GM21576 (cell line): Measurements from ENCODE around the gene INSR.
"Not testable (repeated sequence)": the region's sequence is repeated elsewhere in the genome, so short reads cannot be mapped to it uniquely, and the experiment has no call there.

Source experiments
- ATAC-seq: cut with Tn5 transposase; IDR thresholded peaks from one replicate; pipeline ENCODE4 v1.9.1; 2021; ENCODE audit warnings: mild to moderate bottlenecking, moderate library complexity; ENCODE audit not compliant: unreplicated experiment

INSR gene

DNA sequence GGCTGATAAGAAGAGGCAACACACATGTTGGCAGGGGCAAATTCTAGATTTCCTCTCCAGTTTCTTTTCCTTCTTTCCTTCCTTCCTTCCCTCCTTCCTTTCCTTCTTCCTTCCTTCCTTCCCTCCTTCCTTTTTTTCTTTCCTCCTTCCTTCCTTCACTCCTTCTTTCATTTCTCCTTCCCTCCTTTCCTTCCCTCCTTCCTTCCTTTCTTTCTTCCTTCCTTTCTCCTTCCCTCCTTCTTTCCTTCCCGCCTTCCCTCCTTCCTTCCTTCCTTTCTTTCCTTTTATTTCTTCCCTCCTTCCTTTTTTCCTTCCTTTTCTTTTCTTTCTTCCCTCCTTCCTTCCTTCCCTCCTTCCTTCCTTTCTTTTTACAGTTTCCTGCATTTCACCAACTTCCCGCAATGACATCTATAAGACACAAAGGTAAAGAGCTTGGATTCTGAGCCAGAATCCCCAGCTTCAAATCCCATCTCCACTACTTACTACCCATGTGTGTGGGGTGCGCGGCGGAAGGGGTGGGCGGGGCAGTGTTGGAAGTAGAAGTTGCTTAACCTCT lies 35.3 kb downstream of the INSR start:
- ATAC-seq: no peak

DNA sequence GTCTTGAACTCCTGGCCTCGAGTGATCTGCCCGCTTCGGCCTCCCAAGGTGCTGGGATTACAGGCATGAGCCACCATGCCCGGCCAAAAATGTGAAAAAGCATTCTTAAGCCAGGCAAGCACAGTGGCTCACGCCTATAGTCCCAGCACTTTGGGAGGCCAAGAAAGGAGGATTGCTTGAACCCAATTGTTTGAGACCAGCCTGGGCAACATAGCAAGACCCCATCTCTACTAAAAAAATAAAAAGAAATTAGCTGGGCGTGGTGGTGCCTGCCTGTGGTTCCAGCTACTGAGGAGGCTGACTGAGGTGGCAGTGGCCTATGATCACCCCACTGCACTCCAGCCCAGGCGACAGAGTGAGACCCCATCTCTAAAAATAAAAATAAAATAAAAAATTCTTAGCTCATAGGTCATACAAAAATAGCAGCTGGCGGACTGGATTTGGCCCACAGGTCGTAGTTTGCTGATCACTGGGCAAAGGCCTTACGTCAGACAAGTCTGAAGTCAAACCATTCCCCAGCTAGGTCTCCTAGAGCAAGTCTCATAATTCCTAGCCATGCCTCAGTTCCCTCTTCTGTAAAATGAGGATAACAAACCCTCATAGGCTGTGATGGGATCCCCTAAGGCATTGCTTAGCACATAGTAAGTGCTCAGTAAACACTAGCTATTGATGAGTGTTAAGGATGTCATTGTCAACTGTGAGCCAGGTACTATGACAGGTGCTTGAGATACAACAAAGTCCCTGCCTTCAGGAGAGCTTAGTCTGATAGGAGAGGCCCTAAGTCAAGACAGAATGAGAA lies 36.0 kb downstream of the INSR start:
- ATAC-seq: no peak

DNA sequence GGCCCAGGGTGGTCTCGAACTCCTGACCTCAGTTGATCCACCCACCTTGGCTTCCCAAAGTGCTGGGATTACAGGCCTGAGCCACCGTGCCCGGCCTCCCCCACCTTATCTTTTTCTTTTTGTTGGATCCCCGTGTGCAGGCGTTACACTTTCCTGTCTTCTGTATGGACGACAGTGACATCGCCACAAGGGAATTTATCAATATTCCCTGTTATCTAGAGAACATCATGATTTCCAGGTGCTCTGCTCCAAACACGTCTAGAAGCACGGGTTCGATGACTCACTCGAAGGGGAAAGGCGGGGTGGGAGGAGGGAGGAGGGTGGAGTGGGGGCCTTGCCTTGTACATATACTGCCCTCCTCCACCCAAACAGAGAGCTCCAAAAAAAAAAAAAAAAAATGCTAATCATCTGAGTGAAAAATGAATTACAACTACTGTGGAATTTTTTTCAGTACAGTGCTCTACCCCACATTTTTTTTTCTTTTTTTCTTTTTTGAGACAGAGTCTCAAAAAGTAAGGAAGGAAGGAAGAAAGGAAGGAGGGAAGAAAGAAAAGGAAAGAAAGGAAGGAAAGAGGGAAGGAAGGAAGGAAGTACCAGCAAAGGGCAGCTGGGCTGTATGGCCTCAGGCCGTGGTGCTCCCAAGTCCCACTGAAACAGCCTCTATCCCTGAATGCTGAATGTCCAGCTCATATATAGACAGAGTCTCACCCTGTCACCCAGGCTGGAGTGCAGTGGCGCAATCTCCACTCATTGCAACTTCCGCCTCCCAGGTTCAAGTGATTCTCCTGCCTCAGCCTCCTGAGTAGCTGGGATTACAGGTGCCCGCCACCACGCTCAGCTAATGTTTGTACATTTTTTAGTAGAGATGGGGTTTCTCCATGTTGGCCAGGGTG lies 36.8 kb downstream of the INSR start:
- ATAC-seq: no peak

DNA sequence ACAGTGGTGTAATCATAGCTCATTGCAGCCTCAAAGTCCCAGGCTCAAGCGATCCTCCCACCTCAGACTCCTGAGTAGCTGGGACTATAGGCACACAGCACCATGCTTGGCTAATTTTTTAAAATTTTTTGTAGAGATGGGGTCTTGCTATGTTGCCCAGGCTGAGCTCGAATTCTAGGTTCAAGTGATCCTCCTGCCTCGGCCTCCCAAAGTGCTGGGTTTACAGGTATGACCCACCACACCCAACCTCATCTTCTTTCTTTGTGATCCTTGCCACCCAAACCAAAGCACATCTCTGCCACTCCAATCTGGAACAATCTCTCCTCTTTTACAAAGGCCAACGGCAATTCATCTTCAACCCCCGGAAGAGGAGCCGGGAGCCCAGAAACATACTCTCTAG lies 38.6 kb downstream of the INSR start:
- ATAC-seq: no peak

DNA sequence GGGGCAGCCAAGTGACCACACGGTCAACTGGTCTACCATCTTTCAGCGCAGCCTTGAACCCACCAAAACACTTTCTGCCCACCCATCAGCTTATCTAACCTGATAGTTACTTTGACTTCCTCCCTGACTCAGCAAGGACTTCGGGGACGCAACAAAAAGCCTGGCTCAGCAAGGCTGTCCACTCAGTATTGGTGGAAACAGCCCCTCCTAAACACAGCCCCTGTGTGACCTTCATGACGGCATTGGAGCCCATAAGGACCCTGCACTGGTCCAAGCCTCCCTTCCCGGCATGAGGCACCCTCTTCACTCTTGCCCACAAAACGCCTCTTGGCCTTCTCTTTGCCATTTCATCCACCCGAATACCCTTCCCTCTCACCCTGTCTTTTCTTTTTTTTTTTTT lies 39.1 kb downstream of the INSR start:
- no peak for ATAC-seq

DNA sequence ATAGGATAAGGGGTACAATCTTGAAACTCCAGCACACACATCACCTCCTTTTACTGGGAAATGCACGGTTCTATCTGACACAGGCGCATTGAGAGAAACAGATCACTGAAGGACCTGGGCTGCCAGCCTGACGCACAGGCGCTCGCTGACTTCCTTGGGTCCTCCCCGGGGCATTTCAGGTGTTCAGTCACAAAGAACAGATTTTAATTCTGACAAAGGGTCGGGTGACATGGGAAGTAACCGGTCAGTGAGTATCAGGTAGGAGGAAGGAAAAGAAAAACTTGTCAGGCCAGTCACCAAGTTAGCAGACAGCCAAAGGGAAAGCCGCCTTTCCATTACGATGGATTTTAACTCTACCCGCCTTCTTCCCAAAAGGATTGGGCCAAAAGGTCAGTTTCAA lies 39.6 kb downstream of the INSR start:
- ATAC-seq: no peak

DNA sequence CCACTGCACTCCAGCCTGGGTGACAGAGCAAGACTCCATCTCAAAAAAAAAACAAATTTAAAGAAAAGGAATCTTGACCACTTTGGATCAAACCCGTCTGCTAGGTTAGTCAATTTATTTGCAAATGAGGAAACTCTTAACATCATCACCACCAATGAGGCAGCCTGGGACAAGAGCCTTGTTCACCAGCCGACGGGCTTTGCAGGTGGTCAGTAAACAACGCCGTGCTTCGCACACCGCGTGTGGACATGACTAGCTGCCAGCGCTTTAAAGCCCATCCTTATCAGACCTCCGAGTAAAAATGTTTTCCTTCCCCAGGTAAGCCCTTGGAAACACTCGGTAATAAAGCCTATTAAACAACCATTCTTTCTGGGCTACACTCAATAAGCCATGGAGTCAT lies 41.9 kb downstream of the INSR start:
- ATAC-seq: no peak

DNA sequence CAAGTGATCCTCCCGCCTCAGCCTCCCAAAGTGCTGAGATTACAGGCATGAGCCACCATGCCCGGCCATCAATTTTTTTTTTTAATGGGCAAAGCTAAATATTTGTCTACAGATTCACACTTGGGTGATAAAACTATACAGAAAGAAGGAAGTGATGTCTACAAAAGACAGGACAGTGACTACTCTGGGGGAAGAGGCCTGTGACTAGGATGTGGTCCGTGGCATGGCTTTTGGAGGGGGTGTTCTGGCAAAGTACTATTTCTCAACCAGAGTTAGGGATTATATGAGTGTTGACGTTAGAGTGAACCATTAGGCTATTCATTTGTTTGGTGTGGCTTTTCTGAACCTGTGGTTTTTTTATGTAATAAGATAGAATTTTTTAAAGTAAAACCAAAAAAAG lies 42.7 kb downstream of the INSR start:
- ATAC-seq: no peak

DNA sequence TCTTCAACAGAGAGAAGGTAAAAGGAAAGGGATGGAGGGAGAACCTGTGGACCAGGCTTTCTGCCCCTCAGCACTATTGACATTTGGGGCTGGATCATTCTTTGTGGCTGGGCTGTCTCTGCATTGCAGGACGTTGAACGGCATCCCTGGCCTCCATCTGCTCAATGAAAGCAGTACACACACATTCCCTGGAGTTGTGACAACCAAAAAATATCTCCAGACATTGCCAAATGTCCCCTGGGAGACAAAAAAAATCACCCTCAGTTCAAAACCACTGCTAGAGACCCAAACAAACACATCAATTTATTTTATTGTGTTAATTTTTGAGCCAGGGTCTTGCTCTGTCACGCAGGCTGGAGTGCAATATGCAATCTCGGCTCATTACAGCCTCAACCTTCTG lies 43.3 kb downstream of the INSR start:
- ATAC-seq: no peak

DNA sequence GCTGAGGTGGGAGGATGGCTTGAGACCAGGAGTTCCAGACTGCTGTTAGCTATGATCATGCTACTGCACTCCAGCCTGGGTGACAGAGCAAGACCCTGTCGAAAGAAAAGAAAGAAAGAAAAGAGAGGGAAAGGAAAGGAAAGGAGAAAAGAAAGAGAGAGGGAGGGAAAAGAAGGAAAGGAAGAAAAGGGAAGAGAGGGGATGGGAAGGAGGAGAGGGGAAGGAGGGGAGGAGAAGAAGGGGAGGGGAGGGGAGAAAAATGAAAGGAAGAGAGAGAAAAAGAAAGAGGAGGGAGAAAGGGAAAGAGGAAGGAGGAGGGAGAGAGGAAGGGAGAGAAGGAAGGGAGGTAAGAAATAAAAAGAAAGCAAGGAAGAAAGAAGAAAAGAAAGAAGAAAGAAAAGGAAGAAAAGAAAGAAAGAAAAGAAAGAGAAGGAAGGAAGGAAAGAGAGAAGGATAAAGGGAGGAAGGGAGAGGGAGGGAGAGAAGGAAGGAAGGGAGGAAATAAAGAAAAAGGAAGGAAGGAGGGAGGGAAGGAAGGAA lies 44.1 kb downstream of the INSR start:
- ATAC-seq: no peak

DNA sequence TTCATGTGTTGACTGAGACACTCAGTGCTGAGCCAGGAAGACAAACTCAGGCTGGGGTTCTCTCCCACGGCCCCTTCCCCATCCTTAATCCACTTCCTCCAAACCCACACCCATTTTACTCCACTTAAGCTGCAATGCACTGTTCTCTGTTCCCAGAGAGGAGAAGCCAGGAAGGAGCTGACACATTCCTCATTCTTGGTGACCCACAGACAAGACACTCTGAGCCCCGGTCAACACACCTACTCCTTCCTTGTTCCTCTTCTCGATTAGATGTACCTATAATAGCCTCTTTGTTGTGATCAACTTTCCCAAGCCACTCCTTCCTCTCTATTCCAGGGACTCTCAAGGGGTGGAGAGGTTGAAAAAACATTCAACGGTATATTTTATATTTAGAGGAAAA lies 47.1 kb downstream of the INSR start:
- ATAC-seq: no peak

DNA sequence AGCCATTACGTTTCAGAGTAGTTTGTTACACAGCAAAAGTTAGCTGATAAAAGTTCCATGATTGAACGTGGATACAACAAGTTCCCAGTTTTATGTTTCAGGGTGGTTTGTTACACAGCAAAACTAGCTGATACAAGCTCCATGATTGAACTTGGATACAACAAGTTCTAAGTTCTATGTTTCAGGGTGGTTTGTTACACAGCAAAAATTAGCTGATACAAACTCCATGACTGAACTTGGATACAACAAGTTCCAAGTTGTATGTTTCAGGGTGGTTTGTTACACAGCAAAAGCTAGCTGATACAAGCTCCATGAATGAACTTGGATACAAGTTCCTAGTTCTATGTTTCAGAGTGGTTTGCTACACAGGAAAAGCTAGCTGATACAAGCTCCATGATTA lies 47.6 kb downstream of the INSR start:
- ATAC-seq: no peak

DNA sequence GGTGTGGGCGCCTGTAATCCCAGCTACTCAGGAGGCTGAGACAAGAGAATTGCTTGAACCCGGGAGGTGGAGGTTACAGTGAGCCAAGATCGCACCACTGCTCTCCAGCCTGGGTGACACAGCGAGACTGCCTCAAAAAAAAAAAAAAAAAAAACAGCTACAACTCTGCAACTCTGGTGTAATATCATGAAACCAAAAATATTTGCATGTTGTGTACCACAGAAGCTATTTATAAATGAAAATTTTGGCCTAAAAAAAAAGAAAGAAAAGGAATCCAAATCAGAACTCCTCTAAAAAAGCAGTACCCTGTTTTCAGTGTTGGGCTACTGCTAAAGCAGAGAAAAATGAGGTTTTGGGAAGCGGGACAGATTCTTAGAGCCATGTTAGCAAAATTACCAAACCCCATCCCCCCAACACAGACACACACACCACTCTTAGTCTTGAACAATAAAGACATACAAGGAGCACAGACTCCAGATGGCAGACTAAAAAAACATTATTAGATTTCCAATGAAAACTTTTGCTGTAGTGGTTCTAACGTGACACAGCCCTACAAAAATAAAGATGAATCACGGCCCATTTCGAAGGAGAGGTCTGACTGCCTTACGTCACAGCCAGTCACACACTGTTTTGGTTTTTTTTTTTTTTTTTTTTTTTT lies 51.5 kb downstream of the INSR start:
- ATAC-seq: no peak

DNA sequence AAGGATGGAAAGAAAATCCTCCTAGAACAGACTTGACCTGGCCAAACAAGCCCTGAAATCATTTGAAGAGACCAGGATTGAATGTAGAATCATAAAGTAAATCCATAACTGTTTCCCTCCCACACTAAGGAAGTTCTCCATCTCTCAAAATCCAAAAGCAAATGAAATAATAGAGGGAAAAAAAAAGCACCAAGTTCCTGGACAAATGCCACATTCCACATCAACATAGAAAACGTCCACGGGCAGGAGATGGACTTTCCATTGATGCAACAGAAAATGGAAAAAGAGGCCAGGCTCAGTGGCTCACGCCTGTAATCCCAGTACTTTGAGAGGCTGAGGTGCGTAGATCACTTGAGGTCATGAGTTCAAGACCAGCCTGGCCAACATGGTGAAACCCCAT lies 56.2 kb downstream of the INSR start:
- ATAC-seq: no peak

DNA sequence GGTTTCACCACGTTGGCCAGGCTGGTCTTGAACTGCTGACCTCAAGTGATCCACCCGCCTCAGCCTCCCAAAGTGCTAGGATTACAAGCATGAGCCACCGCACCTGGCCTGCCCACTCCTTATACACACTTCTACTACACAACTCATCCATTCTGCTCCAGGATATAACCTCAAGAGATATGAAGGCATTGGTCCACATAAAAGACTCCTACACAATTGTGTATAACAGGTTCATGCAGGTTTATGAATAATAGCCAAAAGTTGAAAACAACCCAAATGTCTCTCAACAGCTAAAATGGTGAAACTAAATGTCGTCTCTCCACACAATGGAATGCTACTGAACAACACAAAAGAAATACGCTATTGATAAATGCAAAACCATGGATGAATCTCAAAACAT lies 58.1 kb downstream of the INSR start:
- ATAC-seq: no peak

DNA sequence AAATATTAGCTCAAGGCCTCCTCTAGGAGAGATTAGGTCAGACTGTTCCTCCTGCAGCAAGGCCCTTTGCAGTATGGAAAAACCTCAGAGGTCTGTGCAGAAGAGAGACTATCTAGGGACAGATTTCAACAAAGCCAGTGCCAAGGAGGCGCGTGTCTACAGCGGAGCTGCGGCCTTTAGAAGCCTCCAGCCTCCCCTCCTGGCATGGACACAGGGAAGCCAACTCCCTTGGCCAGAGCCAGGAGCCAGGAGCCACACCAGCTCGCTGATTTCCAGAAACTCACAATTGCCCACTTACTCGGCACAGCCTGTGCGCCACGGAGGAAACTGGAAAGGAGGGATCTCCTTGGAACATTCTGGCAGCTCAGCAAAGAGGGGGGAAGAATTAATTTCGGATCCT lies 63.4 kb downstream of the INSR start:
- no peak for ATAC-seq

DNA sequence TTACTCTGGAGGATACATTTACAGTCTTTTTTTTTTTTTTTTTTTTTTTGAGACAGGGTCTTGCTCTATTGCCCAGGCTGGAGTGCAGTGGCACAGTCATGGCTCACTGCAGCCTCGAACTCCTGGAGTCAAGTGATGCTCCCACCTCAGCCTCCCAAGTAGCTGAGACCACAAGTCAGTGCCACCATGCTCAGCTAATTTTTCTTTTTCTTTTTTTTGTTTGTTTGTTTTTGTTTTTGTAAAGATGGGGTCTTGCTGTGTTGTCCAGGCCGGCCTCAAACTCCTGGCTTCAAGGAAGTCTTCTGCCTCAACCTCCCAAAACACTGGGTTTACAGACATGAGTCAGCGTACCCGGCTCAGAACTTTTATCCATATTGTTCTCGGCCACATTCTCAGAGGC lies 64.5 kb downstream of the INSR start:
- ATAC-seq: no peak

DNA sequence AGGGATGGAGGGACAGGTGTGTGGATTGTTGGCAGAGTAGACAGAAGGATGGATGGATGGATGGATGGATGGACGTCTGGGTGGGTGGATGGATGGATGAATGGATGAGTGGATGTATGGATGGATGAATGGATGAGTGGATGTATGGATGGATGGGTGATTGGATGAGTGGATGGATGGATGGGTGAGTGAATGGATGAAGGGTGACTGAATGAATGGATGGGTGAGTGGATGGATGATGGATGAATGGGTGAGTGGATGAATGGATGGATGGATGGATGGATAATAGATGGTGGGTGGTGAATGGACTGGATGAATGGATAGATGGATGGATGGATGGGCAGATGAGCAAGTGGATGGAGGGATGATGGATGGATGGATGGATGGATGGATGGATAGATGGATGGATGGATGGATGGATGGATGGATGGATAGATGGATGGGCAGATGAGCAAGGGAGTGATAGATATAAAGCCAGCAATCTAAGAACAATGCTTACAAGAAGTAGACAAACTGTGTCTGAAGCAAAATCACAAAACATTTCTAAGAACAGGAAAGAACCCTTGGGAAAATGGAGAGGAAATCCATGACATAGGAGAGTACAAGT lies 65.2 kb downstream of the INSR start:
- ATAC-seq: no peak

DNA sequence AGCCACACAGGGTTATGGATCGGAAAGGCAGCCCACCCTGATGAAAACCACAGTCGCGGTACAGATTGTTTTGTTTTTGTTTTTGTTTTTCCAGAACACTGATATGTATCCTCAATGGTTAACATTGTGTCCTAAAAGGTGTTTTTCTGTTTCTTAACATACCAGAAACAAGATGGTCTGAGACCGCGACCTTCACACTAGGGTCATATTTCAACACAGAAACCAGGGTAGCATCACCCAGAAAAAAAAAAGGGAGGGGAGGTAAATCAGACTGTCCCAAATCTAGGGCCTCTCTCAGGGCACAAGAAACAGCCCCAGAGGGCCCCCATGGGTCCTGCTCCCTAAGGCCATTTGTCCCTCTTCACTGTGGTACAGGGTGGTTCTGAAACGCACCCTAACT lies 66.5 kb downstream of the INSR start:
- ATAC-seq: no peak

DNA sequence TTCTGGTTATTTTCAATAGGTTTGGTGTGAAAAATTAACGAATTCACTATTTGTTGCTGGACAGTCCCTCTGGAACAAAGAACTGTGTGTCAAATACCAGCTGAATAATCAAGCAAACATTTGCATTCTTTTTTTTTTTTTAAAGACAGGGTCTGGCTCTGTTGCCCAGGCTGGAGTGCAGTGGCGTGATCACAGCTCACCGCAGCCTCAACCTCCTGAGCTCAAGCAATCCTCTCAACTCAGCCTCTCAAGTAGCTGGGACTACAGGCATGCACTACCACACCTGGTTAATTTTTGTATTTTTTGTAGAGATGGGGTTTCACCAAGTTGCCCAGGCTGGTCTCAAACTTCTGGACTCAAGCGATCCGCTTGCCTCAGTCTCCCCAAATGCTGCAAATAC lies 67.1 kb downstream of the INSR start:
- ATAC-seq: not testable (repeated sequence)

DNA sequence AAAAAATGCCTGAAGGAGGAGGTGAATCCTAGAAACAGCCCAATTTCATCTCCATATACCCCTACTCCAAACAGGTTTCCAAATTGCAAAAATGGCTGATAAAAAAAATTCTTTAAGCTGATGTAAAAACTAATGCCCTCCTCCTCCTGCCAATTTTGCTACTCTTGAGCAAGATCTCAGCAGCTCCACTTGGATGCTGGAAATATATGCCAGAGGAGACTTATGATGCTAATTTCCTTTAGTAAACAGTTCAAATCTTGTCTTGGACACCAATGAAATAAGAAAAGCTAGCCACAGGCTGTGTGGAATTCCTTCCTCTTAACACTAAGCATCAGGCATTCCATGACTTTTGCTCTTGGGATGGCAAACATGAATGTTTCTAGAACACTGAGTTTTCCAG lies 67.5 kb downstream of the INSR start:
- no peak for ATAC-seq
